CD4-positive, alpha-beta T cell treated with Interleukin-17A for 1 hour (primary cell): ENCODE data around the gene PACSIN2.

Experiments used
- DNase-seq: peaks from one replicate; pipeline ENCODE4 v3.0.0-alpha.2; 2020

Gene PACSIN2

DNA sequence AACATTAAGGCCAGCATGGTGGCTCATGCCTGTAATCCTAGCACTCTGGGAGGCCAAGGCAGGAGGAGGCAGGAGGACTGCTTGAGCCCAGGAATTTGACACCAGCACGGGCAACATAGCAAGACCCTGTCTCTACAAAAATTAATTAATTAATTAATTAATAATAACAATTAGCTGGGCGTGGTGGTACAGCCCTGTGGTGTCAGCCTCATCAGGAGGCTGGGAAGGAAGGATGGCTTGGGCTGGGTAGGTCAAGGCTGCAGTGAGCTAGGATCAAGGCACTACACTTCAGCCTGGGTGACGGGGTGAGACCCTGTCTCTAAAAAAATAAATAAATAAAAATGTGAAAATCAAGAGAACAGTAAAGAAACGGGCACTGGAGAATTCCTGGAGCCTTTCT lies 159.2 kb downstream of the PACSIN2 start:
- no peak for DNase-seq

DNA sequence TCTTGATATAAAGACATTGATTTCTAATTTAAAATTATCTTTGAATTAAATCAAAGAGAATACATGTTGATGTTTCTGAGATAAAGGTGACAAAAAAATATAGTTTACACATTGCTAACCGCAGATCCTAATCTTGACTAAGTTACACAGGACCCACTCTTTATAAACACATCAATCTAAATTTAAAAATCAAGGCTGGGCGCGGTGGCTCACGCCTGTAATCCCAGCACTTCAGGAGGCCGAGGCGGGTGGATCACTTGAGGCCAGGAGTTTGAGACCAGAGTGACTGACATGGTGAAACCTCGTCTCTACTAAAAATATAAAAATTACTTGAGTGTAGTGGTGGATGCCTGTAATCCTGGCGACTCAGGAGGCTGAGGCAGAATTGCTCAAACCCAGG lies 159.7 kb downstream of the PACSIN2 start:
- no peak for DNase-seq

DNA sequence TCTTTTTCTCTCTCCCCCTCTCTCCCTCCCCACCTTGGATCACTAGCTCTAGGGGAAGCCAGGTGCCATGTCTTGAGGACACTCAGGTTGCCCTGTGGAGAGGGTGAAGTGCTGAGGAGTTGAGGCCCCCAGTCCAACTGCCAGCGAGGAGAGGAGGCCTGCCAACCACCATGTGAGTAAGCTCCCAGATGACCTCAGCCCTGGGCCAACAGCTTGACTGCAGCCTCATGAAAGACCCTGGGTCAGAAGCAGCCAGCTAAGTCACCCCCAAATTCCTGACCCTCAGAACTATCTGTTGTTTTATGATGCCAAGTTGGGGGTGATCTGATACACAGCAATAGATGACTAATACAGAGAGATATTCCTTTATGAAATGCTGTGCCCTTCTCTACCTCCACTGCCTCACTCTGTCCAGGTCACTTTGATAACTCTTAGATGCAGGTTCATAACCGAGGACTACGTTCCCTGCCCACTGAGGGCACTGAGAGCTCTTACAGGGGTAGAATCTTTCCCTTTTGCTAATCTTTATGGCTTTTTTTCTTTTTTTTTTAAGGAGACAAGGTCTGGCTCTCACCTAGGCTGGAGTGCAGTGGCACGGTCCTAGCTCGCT lies 165.9 kb downstream of the PACSIN2 start:
- no peak for DNase-seq

DNA sequence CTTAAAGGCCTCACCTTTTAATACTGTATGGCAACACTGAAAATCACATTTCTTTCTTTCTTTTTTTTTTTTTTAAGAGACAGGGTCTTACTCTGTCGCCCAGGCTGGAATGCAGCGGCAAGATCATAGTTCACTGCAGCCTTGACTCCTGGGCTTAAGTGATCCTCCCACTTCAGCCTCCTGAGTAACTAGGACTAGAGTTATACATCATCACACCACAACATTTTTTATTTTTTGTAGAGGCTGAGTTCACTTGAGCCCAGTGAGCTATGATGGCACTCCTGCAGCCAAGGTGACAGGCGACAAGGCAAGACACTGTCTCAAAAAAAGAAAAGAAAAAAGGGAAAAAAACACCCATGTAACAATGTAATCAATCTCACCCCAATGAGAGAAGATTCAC lies 167.8 kb downstream of the PACSIN2 start:
- no peak for DNase-seq

DNA sequence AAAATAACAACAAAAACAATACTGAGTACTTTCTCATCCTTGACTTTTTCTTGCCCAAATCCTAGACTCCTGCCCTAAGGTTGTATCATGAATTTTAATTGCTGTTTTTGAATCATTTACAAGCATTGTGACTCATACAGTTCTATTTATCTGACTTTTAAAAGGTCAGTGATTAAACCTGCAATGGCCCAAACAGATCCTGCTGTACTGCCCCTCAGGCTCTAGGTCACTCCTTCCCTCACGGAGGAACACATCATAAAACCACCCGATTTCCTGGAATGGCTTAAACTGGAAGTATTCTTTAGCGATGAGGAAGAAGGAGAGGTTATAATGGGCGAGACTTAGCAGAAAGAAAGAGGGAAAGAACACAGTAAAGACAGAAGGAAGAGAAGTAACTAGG lies 170.2 kb downstream of the PACSIN2 start:
- no peak for DNase-seq

DNA sequence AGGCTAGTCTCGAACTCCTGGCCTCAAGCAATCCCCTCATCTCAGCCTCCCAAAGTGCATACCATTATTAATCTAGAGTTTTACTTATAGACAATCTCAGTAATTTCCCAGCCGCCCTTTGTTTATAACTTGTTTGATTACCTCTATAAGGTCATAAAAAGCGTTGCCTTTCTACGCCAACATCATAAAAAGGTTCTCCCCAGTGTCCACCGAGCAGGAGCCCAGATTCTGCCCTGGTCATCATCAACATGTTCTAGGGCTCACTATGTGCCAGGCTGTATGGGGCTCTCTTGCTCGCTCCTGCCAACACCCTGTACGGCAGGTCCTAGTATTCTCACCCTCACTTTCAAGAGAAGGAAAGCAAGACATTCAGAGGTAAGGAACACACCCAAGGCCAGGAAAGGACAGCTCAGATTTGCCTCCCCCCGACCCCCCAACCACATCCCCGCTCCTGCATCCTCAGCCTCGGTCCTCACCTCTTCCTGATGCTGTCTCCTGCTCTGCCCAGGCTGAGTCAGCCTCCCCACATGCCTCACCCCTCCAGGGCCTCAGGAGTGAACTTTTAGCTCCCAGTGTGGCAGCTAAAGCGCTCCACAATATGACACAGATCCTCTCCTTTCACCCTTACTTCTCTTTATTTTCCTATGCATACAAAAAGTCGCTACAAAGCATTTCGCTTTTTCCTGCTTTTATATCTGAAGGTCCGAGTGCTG lies 172.1 kb downstream of the PACSIN2 start:
- DNase-seq = no peak

DNA sequence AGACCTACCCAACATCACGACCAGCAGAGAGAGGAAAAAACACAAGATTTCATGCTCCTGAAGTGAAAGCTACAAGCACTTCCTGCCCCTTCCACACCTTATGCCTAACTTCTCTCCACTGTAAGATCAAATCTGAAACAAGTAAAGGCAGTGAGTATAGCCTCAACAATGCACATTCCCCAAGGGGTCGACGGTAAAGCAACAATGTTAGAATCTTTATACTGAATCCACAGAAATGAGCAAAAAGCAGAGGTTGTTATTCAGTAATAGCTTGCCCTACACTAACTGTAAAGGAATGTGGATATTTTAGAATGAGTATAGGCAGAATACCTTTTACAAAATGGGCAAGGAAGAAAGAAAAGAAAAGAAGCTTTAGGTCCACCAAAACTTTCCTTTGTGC lies 173.5 kb downstream of the PACSIN2 start:
- no peak for DNase-seq

DNA sequence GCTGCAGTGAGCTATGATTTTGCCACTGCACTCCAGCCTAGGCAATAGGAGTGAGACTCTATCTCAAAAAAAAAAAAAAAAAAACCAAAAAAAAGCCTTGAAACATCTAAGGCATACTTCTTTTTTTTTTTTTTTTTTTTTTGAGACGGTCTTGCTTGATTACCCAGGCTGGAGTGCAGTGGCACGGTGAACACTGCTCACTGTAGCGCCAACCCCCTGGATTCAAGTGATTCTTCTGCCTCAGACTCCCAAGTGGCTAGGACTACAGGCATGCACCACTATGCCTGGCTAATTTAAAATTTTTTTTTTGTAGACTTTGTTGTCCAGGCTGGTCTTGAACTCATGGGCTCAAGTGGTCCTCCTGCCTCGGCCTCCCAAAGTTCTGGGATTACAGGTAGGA lies 177.4 kb downstream of the PACSIN2 start:
- DNase-seq = no peak

DNA sequence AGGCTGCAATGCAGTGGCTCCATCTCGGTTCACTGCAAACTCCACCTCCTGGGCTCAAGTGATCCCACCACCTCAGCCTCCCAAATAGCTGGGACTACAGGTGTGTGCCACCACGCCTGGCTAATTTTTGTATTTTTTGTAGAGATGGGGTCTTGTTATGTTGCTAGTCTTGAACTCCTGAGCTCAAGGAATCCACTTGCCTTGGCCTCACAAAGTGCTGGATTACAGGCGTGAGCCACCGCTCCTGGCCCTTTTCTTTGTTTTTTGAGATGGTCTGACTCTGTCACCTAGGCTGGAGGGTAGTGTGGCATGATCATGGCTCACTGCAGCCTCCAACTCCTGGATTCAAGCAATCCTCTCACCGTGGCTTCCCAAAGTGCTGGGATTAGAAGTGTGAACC lies 178.9 kb downstream of the PACSIN2 start:
- DNase-seq = no peak

DNA sequence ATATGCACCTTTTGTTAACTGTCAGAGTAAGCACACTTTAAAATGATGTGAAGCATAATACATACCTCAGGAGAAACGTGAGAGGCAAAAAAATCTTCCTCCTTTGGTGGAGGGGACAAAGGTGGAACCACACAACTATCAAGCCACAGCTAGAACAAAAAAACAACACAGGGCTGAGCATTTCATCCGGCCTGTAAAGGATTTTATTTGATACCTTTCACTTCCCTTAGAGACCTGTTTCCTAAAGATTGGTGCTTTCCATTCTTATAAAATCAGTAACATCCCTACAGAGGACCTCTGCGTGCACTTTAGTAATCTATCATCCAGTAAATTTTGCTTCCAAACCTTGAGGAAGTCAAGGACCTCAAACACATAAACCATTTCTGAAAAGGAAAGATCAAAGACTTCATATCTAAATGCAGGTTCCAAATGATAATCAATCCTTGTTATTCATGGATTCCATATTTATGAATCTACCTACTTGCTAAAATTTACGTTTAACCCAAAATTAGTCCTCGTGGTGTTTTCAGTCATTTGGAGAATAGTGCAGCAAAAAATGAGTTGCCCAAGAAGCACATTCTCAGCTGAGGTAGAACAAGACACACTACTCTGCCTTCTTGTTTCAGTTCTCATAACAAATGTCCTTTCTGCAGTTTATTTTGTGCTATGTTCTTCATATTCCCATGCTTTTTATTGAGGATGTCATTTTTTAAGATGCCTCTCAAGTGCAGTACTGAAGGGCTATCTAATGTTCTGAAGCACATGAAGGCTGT lies 180.6 kb downstream of the PACSIN2 start:
- no peak for DNase-seq

DNA sequence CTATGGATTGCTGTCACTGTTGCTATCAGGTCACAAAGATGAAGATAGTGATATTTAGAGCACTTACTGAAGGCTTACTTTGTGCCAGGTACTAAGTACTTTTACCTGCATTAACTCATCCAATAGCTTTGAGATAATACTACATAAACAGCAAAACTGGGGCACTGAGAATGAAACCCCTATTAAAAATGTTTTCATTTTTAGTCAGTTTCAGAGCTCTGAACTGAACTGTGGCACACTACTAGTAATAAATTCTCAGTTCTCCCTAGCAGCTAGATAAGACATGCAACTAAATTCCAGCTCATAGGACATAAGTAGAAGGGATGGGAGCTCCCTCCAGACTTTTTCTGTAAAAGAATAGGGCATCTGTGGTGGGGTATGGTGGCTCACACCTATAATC lies 181.8 kb downstream of the PACSIN2 start:
- DNase-seq = no peak

DNA sequence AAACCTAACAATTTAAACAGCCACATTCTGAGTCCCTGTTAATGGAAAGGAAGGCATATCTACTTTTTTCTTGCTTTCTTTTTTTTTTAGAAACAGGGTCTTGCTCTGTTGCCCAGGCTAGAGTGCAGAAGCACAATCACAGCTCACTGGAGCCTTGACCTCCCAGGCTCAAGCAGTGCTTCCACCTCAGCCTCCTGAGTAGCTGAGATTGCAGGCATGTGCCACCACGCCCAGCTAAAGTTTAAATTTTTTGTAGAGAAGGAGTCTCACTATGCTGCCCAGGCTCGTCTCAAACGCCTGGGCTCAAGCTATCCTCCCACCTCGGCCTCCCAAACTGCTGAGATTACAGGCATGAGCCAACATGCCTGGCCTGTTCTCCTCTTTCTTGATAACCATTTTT lies 183.2 kb downstream of the PACSIN2 start:
- DNase-seq = no peak

DNA sequence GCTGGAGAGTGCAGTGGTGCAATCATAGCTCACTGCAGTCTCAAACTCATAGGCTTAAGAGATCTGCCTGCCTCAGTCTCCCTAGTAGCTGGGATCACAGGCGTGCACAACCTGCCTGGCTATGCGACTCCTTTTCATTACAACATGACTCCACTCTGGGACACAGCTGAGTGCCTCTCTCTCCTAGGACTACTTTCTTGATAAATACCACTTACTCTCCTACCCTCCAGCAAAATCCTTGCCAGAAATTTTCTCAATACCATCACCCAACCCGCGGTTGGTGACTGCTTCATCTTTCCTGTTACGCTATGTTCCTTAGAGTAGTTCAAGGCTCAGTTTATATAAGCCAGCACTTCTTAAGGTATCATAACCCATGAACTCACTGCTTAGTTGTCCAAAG lies 184.8 kb downstream of the PACSIN2 start:
- no peak for DNase-seq

DNA sequence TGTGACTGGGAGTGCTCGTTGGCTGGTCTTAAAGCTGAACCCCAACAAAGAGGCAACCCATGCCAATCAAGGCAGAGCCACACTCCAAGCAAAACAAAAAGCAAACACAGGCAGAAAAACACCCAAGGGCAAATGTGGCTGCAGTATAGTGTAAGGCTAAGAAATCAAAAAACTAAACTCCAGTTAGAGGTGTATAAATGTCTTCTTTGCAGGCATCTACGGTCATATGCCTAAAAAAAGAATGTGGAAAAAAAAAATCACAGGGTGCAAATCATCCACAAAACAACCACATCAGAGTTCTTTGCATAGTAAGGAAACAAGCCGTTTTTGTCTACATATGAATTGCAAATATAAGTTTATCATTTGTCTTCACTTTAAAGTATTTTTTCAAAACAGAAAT lies 185.6 kb downstream of the PACSIN2 start:
- DNase-seq = no peak

DNA sequence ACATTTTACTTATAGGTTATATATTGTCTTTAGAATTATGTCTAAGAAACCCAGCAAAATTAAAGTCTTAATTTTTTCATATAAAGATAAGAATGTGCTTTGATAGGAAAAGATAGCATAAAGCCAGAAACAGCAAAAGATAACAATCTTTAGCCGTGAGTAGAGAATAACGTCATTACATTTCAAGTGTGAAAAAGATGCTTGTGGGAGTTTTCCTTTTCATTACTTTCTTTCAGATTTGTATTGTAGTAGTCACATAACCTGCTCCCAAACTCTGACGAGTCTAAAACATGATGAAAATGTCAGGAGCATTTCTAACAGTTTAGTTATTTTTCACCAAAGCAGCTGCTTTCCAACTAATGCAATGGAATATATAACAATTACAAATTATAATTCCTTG lies 189.2 kb downstream of the PACSIN2 start:
- DNase-seq = no peak

DNA sequence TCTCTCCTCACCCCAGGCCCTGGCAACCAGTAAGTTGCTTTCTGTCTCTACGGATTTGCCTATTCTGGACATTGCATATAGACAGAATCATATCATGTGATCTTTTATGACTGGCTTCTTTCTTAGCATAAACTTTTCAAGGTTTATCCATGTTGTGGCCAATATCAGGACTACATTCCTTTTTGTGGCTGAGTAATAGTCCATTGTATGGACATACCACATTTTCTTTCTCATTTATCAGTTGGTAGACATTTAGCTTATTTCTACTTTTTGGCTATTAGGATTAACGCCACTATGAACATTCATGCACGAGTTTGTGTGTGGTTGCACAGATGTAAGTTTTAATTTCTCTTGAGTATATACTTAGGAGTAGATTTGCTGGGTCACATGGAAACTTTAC lies 193.6 kb downstream of the PACSIN2 start:
- no peak for DNase-seq

DNA sequence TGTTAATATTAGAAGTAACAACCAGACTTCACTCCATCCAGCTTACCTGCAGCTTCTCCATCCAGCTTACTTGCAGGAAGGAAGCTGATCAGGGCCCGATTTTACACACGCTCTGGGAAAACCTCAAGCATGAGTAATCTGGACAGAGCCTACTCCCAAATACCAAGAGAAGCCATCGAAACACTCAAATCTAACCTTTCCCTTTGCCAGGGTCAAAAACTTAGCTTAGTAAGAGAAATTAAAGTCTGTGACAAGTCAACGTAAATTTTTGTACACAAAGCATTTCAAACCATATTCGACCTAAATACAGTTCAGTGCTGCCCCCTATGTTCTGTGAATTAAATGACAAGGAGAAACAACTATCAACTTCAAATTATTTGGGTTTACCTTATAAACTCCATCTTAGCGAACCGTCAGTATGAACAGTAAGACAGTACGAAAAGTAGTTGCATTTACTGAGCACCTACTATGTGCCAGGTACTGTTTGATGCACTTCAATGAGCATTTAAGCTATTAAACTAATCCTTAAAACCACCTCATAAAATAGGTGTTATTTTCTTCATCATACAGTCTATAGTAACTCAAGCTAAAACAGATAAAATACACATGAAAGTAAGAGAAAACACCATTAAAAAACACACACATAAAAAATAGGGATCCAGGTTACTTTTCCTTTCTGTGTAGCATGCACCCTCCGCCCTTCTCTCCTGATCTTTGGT lies 194.7 kb downstream of the PACSIN2 start:
- DNase-seq = peak; percentile 42
